Cardiac muscle cell (in vitro differentiated cells and primary cell): ENCODE data around the gene KIF5C. TPM values are rescaled to one million over a fixed set of nuclear protein-coding genes. Genes with fewer than 3 reads are reported as not detected.

Source experiments
- DNase-seq, 2 donors: peaks; one replicate each; pipeline versions ENCODE4 v3.0.0 to v3.0.0-alpha.2; 2010 to 2017; ENCODE audit warnings: low read depth in 1 of 2, low spot score in 1 of 2
- H3K27ac ChIP-seq: fragments of 200-600 bp; sonication (generic); 2 replicates; pipeline ENCODE4 v1.5.1; 2016
- H3K27me3 ChIP-seq: fragments of 200-600 bp; sonication (generic); 2 replicates; pipeline ENCODE4 v1.6.0; 2016; ENCODE audit warnings: control low read depth
- H3K36me3 ChIP-seq: fragments of 200-600 bp; sonication (generic); 2 replicates; pipeline ENCODE4 v1.5.1; 2016; ENCODE audit warnings: control low read depth
- H3K4me1 ChIP-seq: fragments of 200-600 bp; sonication (generic); 2 replicates; pipeline ENCODE4 v1.8.1; 2017; ENCODE audit warnings: low read depth, mild to moderate bottlenecking, mixed run types
- H3K4me3 ChIP-seq: fragments of 200-600 bp; sonication (generic); 2 replicates; pipeline ENCODE4 v1.5.1; 2016; ENCODE audit warnings: mild to moderate bottlenecking
- H3K9me3 ChIP-seq: fragments of 200-600 bp; sonication (generic); 2 replicates; pipeline ENCODE4 v1.5.1; 2017; ENCODE audit warnings: low read depth, mild to moderate bottlenecking, control low read depth
- polyA plus RNA-seq: library from polyadenylated mRNA; unstranded; fragments of >200 nt; fragmentation: Nextera tagmentation; extraction: Ambion mirVana; gene quantifications from 2 replicates; pipeline ENCODE4 v1.2.1, GENCODE V29; 2016
- total RNA-seq: library from RNA; depleted of rRNA; stranded (reverse); fragments of >200 nt; gene quantifications from 2 replicates; pipeline ENCODE4 v1.2.3, GENCODE V29; 2016
- TF ChIP-seq, protein P1 (sequence below): IDR thresholded peaks from 2 replicates; pipeline ENCODE4 v1.5.1; 2012; ENCODE audit warnings: low read depth, mild to moderate bottlenecking, low read length

The KIF5C gene
- total and polyA plus RNA-seq, 2 experiments from 2014 or later = 0.82 to 3.0 TPM

DNA sequence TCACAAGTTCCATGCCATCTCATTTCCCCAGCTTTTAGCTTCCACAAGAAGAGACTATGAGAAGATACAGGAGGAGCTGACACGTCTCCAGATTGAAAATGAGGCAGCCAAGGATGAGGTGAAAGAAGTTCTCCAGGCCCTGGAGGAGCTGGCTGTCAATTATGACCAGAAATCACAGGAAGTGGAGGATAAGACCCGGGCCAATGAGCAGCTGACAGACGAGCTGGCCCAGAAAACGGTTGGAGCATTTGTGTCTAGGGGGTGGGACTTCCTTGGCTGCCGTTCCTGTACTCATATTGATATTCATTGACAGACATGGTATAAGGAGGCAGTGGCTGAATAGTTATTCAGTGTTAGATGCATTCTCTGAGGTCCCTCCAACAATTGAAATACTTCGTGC lies 106.3 kb downstream of the KIF5C start:
- peak in 1 of 2 donors; percentile 43 for DNase-seq
- Histone ChIP-seq H3K4me3 (no peak overlapping the region), H3K4me1 (no peaks in the 10 kb centered on the region), H3K9me3 (no peaks in the 10 kb centered on the region), H3K27ac (no peak overlapping the region), H3K27me3 (no peaks in the 10 kb centered on the region), H3K36me3 (no peaks in the 10 kb centered on the region)
- TF ChIP-seq, protein P1, sequence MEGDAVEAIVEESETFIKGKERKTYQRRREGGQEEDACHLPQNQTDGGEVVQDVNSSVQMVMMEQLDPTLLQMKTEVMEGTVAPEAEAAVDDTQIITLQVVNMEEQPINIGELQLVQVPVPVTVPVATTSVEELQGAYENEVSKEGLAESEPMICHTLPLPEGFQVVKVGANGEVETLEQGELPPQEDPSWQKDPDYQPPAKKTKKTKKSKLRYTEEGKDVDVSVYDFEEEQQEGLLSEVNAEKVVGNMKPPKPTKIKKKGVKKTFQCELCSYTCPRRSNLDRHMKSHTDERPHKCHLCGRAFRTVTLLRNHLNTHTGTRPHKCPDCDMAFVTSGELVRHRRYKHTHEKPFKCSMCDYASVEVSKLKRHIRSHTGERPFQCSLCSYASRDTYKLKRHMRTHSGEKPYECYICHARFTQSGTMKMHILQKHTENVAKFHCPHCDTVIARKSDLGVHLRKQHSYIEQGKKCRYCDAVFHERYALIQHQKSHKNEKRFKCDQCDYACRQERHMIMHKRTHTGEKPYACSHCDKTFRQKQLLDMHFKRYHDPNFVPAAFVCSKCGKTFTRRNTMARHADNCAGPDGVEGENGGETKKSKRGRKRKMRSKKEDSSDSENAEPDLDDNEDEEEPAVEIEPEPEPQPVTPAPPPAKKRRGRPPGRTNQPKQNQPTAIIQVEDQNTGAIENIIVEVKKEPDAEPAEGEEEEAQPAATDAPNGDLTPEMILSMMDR = no peak

DNA sequence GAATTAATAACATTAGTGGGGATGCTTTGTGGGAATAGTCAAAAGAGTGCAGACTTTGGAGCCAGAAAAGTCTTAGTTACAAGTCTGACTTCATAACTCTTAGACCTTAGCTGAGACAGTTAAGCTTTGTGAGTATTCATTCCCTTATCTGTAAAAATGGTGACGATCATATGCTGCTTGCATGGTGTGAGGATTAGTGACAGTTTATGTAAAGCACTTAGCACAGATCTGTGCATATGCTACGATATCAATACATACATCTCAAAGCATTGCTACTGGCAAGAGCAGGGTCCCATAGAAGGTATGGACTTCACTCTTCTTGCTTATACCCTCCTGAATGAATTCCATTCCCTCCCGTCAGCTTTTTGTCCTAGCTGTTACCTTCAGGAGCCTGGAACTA lies 106.8 kb downstream of the KIF5C start:
- Histone ChIP-seq H3K9me3 (no peaks in the 10 kb centered on the region), H3K4me3 (no peak overlapping the region), H3K27ac (no peak overlapping the region), H3K36me3 (no peaks in the 10 kb centered on the region), H3K27me3 (no peaks in the 10 kb centered on the region), H3K4me1 (no peaks in the 10 kb centered on the region)
- DNase-seq = no peak
- TF ChIP-seq, protein P1 = no peak

DNA sequence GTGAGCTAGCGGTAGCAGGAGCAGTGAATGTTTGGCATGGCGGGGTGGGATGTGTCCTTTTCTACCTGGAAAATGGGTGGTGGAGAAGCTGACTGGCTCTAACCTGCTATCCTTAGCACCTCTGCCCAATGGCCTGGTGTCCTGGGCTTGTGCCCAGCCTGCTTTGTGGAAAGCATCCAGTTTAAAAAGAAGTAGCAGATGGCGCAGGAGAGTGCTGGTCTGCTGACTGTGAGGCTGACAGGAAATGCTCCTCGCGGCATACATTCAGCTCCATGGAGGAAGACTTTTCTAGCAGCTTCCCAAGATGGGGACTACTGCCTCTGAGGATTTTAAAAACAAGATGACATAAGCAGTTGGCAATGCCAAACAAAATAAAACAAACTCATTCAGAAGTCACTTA lies 107.3 kb downstream of the KIF5C start:
- H3K27ac ChIP-seq = no peak overlapping the region
- TF ChIP-seq, protein P1 = no peak
- no peaks in the 10 kb centered on the region for H3K9me3 ChIP-seq
- no peaks in the 10 kb centered on the region for H3K36me3 ChIP-seq
- no peaks in the 10 kb centered on the region for H3K27me3 ChIP-seq
- H3K4me1 ChIP-seq = no peaks in the 10 kb centered on the region
- DNase-seq = peak in 1 of 2 donors; percentile 15
- H3K4me3 ChIP-seq = no peak overlapping the region

DNA sequence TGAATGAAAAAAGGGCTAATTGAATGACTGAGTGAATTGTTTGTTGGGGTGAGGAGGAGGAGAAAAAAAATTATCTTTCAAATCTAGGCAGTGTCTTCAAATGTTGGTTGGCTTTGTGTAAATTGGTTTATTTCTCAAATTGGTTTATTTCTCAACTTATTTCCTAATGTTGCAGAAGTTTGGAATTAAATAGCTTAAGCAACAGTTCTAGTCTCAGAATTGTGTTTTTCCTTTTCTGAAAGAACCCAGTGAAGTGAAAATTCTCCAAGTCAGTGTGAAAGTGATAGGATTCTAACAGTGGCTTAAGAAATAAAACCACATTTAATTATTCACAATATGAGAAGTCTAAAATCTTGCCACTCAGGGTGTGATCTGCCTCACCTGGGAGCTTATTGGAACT lies 108.9 kb downstream of the KIF5C start:
- Histone ChIP-seq H3K9me3 (no peaks in the 10 kb centered on the region), H3K36me3 (no peaks in the 10 kb centered on the region), H3K4me1 (no peaks in the 10 kb centered on the region), H3K4me3 (no peak overlapping the region), H3K27ac (no peak overlapping the region), H3K27me3 (no peaks in the 10 kb centered on the region)
- TF ChIP-seq, protein P1 = no peak
- no peak for DNase-seq

DNA sequence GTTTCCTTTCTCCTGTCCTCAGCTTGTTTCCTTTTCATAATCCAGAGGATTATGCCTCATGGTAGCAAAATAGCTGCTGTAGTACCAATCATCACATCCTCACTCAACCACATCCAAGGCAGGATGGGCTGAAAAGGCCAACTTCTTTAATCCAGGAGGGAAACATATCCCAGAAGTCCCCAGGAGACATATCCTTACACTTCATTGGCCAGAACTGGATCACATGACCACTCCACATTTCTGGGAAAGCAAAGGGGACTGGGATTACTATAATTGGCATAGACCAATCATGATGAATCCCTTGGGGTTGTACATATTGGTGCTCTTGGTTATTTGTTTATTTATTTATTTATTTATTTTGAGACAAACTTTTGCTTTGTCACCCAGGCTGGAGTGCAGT lies 109.4 kb downstream of the KIF5C start:
- TF ChIP-seq, protein P1 = no peak

DNA sequence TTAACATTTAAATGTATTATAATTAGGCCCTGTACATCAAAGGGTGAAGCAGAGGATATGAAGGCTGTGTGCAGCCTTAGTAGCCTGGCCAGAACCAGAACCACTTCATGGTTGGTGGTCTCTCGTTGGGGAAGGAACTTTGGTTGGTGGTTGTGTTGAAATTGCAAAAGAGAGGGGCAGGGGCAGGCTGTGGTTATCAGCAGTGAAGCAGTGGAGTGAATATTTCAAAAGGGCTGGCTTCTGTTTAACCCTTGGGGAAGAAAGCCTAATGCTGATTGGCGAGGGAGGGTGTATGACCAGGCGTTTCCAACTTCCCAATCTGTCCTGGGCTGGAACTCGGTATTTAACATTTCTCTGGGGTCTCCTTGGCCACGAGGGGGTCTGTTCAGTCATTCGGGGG lies 112.3 kb downstream of the KIF5C start:
- no peak for DNase-seq
- TF ChIP-seq, protein P1 = no peak
- H3K4me1 ChIP-seq = no peaks in the 10 kb centered on the region
- no peaks in the 10 kb centered on the region for H3K27me3 ChIP-seq
- H3K9me3 ChIP-seq = no peaks in the 10 kb centered on the region
- H3K27ac ChIP-seq = no peak overlapping the region
- no peaks in the 10 kb centered on the region for H3K36me3 ChIP-seq
- no peak overlapping the region for H3K4me3 ChIP-seq

More for the DNA sequence above, 109.4 kb downstream of the KIF5C start:
- Histone ChIP-seq H3K27me3 (no peaks in the 10 kb centered on the region), H3K36me3 (no peaks in the 10 kb centered on the region), H3K27ac (no peak overlapping the region), H3K4me3 (no peak overlapping the region), H3K4me1 (no peaks in the 10 kb centered on the region), H3K9me3 (no peaks in the 10 kb centered on the region)
- DNase-seq = no peak
